HepG2 (cell line): ENCODE results near the gene WBP1. TPM values are rescaled to one million over a fixed set of nuclear protein-coding genes. Genes with fewer than 3 reads are reported as not detected.
A peak's percentile ranks its signal among the peaks of the same experiment; 100 is the strongest.

ENCODE experiments used
- AHR ChIP-seq: IDR thresholded peaks from 2 replicates; pipeline ENCODE4 v1.6.1; 2018; ENCODE audit warnings: missing genetic modification reagents, missing compliant biosample characterization
- ATAD3A ChIP-seq: sonication (generic); formaldehyde crosslinking; IDR thresholded peaks from 2 replicates; pipeline ENCODE4 v1.4.0; 2020; ENCODE audit warnings: missing genetic modification reagents
- CBX1 ChIP-seq: IDR thresholded peaks from one replicate; pipeline ENCODE4 v1.6.1; 2016; ENCODE audit warnings: antibody characterized with exemption, low read depth
- CC2D1A ChIP-seq: sonication (generic); formaldehyde crosslinking; IDR thresholded peaks from 2 replicates; pipeline ENCODE4 v1.8.1; 2023; ENCODE audit warnings: mild to moderate bottlenecking, missing genetic modification reagents
- CEBPG ChIP-seq: IDR thresholded peaks from 2 replicates; pipeline ENCODE4 v1.6.1; 2016
- DMAP1 ChIP-seq: IDR thresholded peaks from 2 replicates; pipeline ENCODE4 v1.6.1; 2016
- ELF3 ChIP-seq: IDR thresholded peaks from 2 replicates; pipeline ENCODE4 v1.6.1; 2016; ENCODE audit warnings: missing genetic modification reagents, missing compliant biosample characterization
- FOXK1 ChIP-seq: sonication (generic); formaldehyde crosslinking; IDR thresholded peaks from 2 replicates; pipeline ENCODE4 v1.4.0; 2020; ENCODE audit warnings: low read depth, missing genetic modification reagents, borderline replicate concordance
- GABPB1 ChIP-seq: IDR thresholded peaks from 2 replicates; pipeline ENCODE4 v1.6.1; 2016; ENCODE audit warnings: mild to moderate bottlenecking, missing genetic modification reagents, moderate library complexity, missing compliant biosample characterization
- KAT7 ChIP-seq: IDR thresholded peaks from 2 replicates; pipeline ENCODE4 v1.6.1; 2018; ENCODE audit warnings: borderline replicate concordance, missing compliant biosample characterization
- MEIS1 ChIP-seq: sonication (generic); formaldehyde crosslinking; IDR thresholded peaks from 2 replicates; pipeline ENCODE4 v1.9.0; 2021; ENCODE audit warnings: mild to moderate bottlenecking, missing genetic modification reagents, moderate library complexity, borderline replicate concordance
- PCBP1 ChIP-seq: fragments of 200-400 bp; formaldehyde crosslinking; IDR thresholded peaks from 2 replicates; pipeline ENCODE4 v1.6.1; 2017; ENCODE audit warnings: mild to moderate bottlenecking, low read depth, low read length, borderline replicate concordance
- PRDM15 ChIP-seq: sonication (generic); formaldehyde crosslinking; IDR thresholded peaks from 2 replicates; pipeline ENCODE4 v1.4.0; 2020; ENCODE audit warnings: missing genetic modification reagents
- RFX3 ChIP-seq: IDR thresholded peaks from 2 replicates; pipeline ENCODE4 v1.6.1; 2016; ENCODE audit warnings: missing biosample characterization, missing genetic modification reagents
- SAP130 ChIP-seq: IDR thresholded peaks from 2 replicates; pipeline ENCODE4 v1.6.1; 2016; ENCODE audit warnings: low read depth
- SNAPC5 ChIP-seq: sonication (generic); formaldehyde crosslinking; IDR thresholded peaks from 2 replicates; pipeline ENCODE4 v1.8.1; 2023; ENCODE audit warnings: mild to moderate bottlenecking, missing genetic modification reagents, borderline replicate concordance
- TFDP2 ChIP-seq: sonication (generic); formaldehyde crosslinking; IDR thresholded peaks from 2 replicates; pipeline ENCODE4 v1.4.0; 2020; ENCODE audit warnings: missing genetic modification reagents
- TP53 ChIP-seq: sonication (generic); formaldehyde crosslinking; conservative IDR thresholded peaks from 2 replicates; pipeline ENCODE4 v1.4.0; 2020; ENCODE audit warnings: missing genetic modification reagents
- YEATS2 ChIP-seq: sonication (generic); formaldehyde crosslinking; IDR thresholded peaks from 2 replicates; pipeline ENCODE4 v1.4.0; 2020; ENCODE audit warnings: missing genetic modification reagents, borderline replicate concordance
- ZMYM2 ChIP-seq: sonication (generic); formaldehyde crosslinking; IDR thresholded peaks from 2 replicates; pipeline ENCODE4 v1.8.0; 2022; ENCODE audit warnings: mild to moderate bottlenecking, missing genetic modification reagents
- ZNF275 ChIP-seq: sonication (generic); formaldehyde crosslinking; IDR thresholded peaks from 2 replicates; pipeline ENCODE4 v1.8.0; 2022; ENCODE audit warnings: missing genetic modification reagents, mild to moderate bottlenecking, inconsistent platforms, borderline replicate concordance
- ZNF883 ChIP-seq: sonication (generic); formaldehyde crosslinking; IDR thresholded peaks from 2 replicates; pipeline ENCODE4 v1.5.1; 2020; ENCODE audit warnings: mild to moderate bottlenecking, missing genetic modification reagents; ENCODE audit errors: not compliant biosample characterization
- ZSCAN30 ChIP-seq: sonication (generic); formaldehyde crosslinking; IDR thresholded peaks from 2 replicates; pipeline ENCODE4 v1.5.0; 2020; ENCODE audit warnings: mild to moderate bottlenecking, missing genetic modification reagents
- ZSCAN31 ChIP-seq: sonication (generic); formaldehyde crosslinking; IDR thresholded peaks from 2 replicates; pipeline ENCODE4 v1.5.0; 2020; ENCODE audit warnings: low read depth, mild to moderate bottlenecking, missing genetic modification reagents
- polyA plus RNA-seq, 8 experiments: library from polyadenylated mRNA; depleted of rRNA in 3 of 8; stranded (reverse) in 7 of 8; unstranded in 1 of 8; fragments of >200 nt; fragmentation: Illumina TruSeq in 4 of 8; extraction: Trizol in 4 of 8; gene quantifications; 2 replicates each; pipeline versions ENCODE4 v1.2.1 to v1.2.3, GENCODE V29; 2011 to 2016; ENCODE audit warnings: low read depth in 4 of 8, missing spikeins in 1 of 8, mixed read lengths in 1 of 8; ENCODE audit not compliant: insufficient read depth in 1 of 8
- total RNA-seq, 5 experiments: library from RNA; depleted of rRNA; stranded (reverse); fragments of >200 nt; fragmentation: Illumina TruSeq; extraction: Trizol; gene quantifications; 2 replicates each; pipeline ENCODE4 v1.2.3, GENCODE V29; 2016; ENCODE audit warnings: low read depth in 1 of 5
- TF ChIP-seq, protein P1 (sequence below): sonication (generic); formaldehyde crosslinking; IDR thresholded peaks from 2 replicates; pipeline ENCODE4 v1.4.0; 2020; ENCODE audit warnings: mild to moderate bottlenecking, missing genetic modification reagents

The WBP1 gene
- total and polyA plus RNA-seq, 2 of the 13 experiments (the other 11 are each of a cell fraction or from before 2014, with no cell fraction given), result 38.8 to 85.7 TPM

DNA sequence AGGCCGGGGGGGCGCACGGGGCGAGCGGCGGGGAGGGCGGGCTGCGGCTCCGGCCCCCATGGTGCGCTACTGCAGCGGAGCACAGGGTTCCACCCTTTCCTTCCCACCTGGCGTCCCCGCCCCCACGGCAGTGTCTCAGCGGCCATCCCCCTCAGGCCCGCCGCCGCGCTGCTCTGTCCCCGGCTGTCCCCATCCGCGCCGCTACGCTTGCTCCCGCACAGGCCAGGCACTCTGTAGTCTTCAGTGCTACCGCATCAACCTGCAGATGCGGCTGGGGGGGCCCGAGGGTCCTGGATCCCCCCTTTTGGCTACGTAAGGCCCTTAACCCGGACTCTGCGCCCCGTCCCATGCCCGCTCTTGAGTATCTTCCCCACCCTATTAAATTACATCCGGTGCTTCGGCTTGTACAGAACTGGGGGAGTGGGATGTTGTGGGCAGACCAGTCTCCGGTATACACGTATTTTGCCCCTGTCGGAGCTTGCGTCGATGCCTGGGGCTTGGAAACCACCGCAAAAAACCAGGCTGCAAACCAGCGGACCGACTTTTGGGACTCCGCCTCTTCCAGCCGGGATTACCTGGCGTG lies 598 bp upstream of the WBP1 start (continued):
- peak; percentile 82; the same call in 1 of the 2 replicates for TF ChIP-seq MEIS1 (CRISPR knock-in tag)
- TF ChIP-seq ZSCAN31, result peak; percentile 75; the same call in 1 of the 2 replicates
- TF ChIP-seq PCBP1, result 0 out of 2 replicates have a peak, but pooled peaks have one; percentile 81
- peak; percentile 93 for TF ChIP-seq SAP130
- TF ChIP-seq CBX1, result peak; percentile 24
- peak; percentile 65; the same call in 1 of the 2 replicates for TF ChIP-seq ELF3 (CRISPR knock-in tag)
- no peak for TF ChIP-seq CC2D1A (CRISPR knock-in tag)
- peak; percentile 88; the same call in 1 of the 2 replicates for TF ChIP-seq ZNF275 (CRISPR knock-in tag)
- peak; percentile 88; the same call in 1 of the 2 replicates for TF ChIP-seq KAT7 (CRISPR knock-in tag)
- TF ChIP-seq SNAPC5 (CRISPR knock-in tag), result 0 out of 2 replicates have a peak, but pooled peaks have one; percentile 35
- TF ChIP-seq, protein P1, sequence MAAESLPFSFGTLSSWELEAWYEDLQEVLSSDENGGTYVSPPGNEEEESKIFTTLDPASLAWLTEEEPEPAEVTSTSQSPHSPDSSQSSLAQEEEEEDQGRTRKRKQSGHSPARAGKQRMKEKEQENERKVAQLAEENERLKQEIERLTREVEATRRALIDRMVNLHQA (CRISPR knock-in tag), result no peak
- TF ChIP-seq ZSCAN30 (CRISPR knock-in tag), result 0 out of 2 replicates have a peak, but pooled peaks have one; percentile 36
- peak; percentile 63; the same call in 1 of the 2 replicates for TF ChIP-seq PRDM15 (CRISPR knock-in tag)
- TF ChIP-seq ZNF883 (CRISPR knock-in tag), result peak; percentile 84
- TF ChIP-seq DMAP1 (CRISPR knock-in tag), result peak; percentile 84; the same call in 1 of the 2 replicates
- TF ChIP-seq CEBPG (CRISPR knock-in tag), result peak; percentile 3; the same call in 1 of the 2 replicates
- peak; percentile 47; the same call in 1 of the 2 replicates for TF ChIP-seq YEATS2 (CRISPR knock-in tag)
- peak; percentile 23; the same call in 1 of the 2 replicates for TF ChIP-seq AHR (CRISPR knock-in tag)
- peak; percentile 62; the same call in 1 of the 2 replicates for TF ChIP-seq ZMYM2 (CRISPR knock-in tag)
- peak; percentile 55; the same call in 1 of the 2 replicates for TF ChIP-seq TFDP2 (CRISPR knock-in tag)
- no peak; the same call in 1 of the 2 replicates for TF ChIP-seq FOXK1
- no peak for TF ChIP-seq RFX3 (CRISPR knock-in tag)
- TF ChIP-seq ATAD3A (CRISPR knock-in tag), result no peak
- peak; percentile 83 for TF ChIP-seq GABPB1
- TF ChIP-seq TP53 (CRISPR knock-in tag), result no peak
